Stimulated activated CD8-positive, alpha-beta memory T cell treated with anti-CD3 and anti-CD28 coated beads, Interleukin-2, amount 100 ng/mL, for 48 hours (primary cell): ENCODE results near the gene OPRM1.
"Not testable (repeated sequence)": the region's sequence is repeated elsewhere in the genome, so short reads cannot be mapped to it uniquely, and the experiment has no call there.

Experiments
- DNase-seq, 2 donors: peaks; one replicate each; pipeline ENCODE4 v3.0.0-alpha.2; 2020; ENCODE audit warnings: low read depth in 2 of 2

Gene OPRM1

DNA sequence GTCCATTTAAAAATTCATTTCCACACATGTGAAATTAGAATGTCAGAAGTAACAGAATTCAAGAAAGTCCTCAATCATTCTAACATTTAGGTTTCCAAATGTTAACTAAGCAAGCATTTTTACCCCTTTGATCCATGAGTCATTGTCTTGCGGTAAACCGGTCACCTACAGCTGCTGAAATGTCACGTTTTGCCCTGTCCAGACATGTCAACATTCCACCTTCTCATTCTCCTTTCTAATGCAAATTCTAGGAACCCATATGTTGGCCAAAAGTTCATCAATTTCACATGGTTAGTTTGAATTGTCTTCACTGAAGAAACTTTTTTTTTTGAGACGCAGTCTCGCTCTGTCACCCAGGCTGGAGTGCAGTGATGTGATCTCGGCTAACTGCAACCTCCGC is 200.4 kb downstream of the OPRM1 start:
- no peak for DNase-seq

DNA sequence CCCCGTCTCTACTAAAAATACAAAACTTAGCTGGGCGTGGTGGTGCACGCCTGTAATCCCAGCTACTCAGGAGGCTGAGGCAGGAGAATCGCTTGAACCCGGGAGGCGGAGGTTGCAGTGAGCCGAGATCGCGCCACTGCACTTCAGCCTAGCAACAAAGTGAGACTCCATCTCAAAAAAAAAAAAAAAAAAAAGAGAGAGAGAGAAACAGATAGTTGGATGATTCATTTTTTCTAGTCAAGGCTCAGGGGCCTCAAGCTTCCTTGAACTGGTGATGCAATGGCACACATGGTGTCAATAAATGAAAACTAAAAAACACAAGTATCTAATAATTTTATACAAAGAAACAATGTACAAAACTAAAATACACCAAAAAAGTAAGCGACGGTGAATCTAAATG is 202.0 kb downstream of the OPRM1 start:
- not testable (repeated sequence) for DNase-seq

- DNase-seq, result no peak
Measured at GRCh38 chr6:154241581-154241980, 202.5 kb downstream of the OPRM1 start.

GRCh38 chr6:154242617-154243357 is 203.7 kb downstream of the OPRM1 start:
- DNase-seq, result no peak

GRCh38 chr6:154243793-154244750 is 205.0 kb downstream of the OPRM1 start:
- DNase-seq, result no peak

- DNase-seq, result no peak
Measured at GRCh38 chr6:154245506-154245905, 206.5 kb downstream of the OPRM1 start.

DNA sequence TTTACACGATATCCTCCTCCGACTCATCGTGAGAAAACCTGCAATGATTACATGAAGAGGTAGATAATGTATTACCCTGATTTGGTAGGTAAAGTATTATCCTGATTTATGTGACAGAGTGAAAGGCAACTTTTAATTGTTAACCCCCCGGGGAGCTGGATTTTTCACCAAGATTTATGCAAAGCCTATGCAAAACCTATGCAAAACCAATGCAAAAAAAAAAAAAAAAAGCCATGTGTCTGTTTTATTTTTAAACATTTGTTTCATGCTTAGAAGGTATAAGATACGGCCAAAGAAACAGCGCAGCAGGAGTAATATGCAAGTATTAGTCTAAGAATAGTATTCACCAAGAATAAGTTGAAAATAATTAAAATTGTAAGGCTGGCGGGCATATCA is 207.7 kb downstream of the OPRM1 start:
- no peak for DNase-seq

- DNase-seq, result no peak
Measured at GRCh38 chr6:154247119-154247861, 208.2 kb downstream of the OPRM1 start.

DNA sequence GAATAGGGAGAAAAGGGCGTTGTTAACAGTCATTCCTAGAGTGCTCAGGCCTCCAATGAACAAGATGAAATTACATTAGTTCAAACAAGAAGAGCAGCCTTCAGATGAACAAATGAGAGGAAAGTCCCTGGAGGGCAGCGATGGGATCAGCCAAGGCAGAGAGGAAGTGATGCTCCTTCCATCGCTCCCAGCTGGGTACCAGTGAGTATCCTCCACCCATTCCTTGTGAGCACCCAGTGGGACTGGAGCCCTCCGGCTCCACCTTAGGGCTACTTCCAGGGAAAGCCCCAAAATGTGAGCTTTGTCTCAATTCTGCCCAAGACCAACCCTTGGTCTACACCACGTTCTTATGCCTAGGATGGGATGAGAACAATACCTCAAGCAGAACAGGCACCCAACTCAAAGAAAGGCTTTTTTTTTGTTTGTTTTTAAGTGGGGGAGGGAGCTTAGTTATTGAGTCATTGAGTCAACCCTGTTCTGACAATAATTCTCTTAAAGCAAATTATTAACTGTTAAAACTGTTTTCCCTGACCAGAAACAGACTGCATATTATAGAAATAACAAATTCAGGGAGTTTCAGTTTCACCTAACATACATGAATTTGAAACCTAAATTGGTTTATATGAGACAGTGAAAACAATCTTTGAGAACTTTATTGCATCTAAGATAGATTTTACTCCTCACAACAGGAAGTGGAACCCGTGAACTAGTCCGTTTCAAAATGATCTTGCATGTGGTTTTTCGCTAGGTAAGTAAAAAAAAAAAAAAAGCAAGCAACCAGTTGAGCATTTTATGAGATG is 210.7 kb downstream of the OPRM1 start:
- no peak for DNase-seq

GRCh38 chr6:154251116-154251515 is 212.1 kb downstream of the OPRM1 start:
- no peak for DNase-seq

DNA sequence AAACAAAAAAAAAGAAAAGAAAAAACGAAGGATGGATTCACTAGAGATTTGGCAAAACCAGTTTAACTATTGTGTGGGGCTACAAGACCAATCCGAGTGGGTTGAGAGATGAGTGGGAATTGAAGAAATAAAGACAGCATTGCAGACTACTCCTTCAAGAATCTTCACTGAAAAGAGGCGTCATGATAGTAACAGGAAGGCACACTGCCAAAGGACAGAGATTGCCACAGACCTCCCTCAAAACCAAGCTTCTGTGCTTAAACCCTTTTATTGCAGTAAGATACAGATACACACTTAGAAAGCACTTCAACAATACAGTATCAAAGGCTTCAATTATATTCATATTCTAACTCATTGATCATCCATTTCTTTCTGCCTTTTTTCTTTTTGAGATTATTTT is 213.6 kb downstream of the OPRM1 start:
- DNase-seq, result no peak

DNA sequence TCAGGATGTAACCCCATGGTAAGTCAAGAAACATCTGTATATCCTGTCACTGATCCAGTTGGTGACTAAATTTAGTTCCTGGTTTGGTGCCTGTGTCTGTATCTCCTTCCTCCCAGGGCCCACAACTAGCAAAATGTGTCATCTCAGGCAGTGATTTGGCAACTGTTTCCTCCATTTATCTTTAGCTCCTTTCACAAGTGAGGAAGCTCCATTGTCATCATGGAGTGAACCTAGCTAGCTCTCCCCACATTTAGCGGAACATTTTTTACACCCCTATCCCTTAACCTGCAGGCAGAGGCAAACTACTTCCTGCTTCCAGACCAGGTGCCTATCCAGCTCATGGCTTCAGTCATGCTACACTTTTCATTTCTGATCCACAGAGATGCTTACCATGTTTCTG is 218.0 kb downstream of the OPRM1 start:
- DNase-seq, result no peak

DNA sequence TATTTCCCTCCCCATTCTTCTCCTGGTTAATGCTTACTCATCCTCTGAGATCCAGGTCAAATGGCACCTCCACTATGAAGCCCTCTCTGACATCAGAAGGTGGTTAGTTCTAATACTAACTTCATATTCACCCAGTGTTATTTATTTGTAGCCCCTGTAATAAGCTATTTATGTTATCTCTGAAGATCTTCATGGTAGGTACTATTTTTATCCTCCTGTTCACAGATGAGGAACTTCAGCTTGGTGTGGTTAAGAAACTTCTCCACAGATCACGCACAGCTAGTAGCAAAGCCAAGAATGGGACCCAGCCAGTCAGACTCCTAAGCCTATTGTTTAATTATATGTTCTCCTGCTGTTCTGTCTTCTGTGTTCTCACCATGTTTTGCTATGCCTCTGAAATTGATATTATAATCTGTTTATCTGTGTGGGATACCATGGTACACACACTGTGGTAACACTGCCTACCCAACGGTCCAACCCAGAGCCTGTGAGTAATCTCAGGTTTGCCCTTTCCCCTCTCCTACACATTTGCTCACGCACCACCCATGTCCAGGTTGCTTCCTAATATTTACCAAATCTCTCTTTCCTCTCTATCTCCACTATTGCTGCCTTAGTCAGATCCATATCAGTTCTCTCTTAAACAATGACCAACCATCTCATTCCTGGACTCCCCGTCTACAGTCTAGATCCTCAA is 219.2 kb downstream of the OPRM1 start:
- DNase-seq, result no peak

DNA sequence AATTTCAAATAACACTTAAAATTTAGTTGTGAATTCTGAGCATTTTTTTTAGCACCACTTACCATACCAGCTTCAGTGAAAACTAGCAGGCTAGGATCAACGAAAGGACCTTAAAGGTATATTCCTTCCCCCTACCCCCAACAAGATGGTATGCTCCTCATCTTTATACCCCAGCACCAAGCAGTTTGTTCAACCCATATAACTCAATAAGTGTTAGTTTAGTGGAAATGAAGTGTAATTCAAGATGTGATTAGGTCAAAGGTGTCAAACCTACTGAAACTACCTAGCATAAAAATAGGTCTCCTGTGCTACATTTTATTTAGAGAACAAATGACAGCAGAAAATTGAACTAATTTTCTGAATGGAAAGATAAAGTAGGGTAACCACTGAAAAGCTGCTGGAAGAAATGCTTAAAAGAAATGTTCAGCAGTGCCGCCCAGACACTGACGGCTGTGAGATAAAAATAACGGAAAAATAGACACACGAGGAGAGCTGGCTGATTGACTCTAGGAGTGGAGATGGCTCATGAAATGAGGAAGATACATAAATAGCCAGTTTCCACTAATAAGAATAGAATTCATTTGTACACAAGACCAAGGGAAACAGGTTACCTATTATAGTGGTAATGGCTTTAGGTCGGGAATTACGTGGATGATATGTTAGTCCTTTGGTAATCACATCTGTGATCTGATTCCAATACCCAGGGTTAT is 222.8 kb downstream of the OPRM1 start:
- no peak for DNase-seq

DNA sequence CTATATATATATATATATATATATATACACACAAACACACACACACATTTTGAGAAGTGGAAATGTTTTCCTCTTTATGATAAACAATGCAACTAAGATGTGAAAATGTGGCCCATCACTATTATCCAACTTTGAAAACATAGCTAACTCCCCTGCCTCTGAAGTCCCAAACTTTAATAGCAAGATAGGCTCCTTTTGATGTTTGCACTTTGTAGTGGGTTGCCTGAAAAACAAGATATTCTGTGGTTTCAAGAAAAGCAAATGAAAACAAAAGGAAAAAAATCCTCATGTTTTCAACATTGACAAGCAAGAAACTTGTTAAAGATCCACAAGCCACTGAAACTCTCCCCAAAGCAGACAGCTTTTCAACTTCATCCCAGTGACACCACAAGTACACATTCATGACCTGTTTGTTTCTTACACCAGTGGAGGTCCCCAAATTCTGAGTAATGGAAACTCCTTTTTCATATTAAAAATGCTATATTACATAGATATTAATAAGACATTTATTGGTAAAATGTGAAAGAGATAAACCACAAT is 227.6 kb downstream of the OPRM1 start:
- DNase-seq, result no peak

DNA sequence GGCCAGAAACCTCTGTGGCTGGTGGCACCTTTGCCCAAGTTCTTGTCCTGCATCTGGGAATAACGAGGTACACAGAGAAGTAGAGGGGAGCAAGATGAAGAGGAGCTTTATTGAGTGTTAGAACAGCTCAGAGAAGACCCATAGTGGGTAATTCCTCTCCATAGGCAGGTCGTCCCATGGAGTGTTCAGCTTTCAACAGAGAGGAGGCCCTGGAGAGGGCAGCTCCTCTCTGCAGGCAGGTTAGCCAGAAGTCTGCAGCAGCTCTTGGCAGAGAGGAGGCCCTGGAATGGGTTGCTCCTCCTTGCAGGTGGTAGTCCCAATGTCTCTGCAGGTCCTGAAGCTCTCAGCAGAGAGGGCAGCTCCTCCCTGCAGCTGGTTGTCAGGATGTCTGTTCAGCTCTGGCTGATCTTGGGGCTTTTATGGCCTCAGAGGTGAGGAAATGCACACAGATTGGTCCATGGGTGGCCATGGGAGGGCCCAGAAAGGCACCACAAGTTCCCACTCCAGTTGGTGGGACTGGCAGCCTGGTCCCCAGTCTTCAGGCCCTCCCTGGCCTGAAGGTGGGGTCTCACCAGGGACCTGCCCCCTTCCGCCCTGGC is 228.6 kb downstream of the OPRM1 start:
- DNase-seq, result no peak

- no peak for DNase-seq
Measured at GRCh38 chr6:154268486-154268885, 229.4 kb downstream of the OPRM1 start.

GRCh38 chr6:154274168-154274567 is 235.1 kb downstream of the OPRM1 start:
- DNase-seq, result no peak

DNA sequence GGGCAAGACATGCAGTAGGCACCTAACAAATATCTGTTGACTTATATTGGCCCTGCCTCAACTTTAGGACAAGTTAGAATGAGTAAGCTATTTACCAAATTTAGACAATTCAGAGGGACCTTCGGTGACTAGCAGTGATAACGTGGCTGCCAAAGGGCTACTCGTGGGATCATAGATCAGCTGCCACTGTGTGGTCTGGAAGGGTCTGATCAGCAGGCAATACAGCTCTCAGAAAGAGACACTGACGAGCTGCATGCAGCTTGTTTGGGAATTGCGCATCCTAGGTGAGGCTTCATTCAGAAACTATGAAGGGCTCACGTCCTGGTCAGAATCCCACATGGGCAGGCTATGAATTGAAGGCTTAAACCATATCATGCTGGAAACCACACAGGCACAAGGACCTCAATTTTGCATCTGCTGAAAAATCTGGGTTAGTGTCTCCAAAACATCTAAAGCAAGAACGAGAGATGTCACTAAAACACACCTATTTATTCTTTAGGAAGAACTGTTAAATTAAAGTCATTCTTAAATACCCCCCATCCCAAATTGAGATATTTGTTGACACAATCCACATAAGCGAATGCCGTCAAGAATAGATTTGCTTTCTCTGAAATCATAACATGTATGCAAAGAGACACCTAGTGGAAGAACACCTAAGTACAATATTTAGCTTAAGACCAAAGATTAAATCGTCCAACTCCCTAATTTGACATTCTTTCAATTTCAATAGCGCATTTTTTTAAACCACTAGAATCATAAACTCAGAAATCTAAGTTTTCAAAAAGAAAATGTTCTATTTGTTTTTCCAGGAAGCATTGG is 238.0 kb downstream of the OPRM1 start:
- no peak for DNase-seq
